Adrenal gland (tissue), 12 donors: Measurements from ENCODE around the gene ANKFN1. TPM values are rescaled to one million over a fixed set of nuclear protein-coding genes. Genes with fewer than 3 reads are reported as not detected.

Source experiments
- DNase-seq, 7 donors: peaks; one replicate each; pipeline ENCODE4 v3.0.0-alpha.2; 2019 to 2020
- H3K27ac ChIP-seq, 5 donors: fragments of 200-600 bp; sonication (generic) in 4 of 5; 1 replicate in 3 of 5; 2 replicates in 2 of 5; pipeline versions ENCODE4 v1.5.1 to v1.8.0; 2016 to 2020; ENCODE audit warnings: mild to moderate bottlenecking in 1 of 5
- H3K27me3 ChIP-seq: fragments of 200-600 bp; 2 replicates; pipeline ENCODE4 v1.8.0; 2021
- H3K36me3 ChIP-seq, 2 donors: fragments of 200-600 bp; replicated peaks in 1 of 2; 1 replicate in 1 of 2; 2 replicates in 1 of 2; pipeline versions ENCODE4 v1.5.1 to v1.8.0; 2018 to 2022
- H3K4me1 ChIP-seq, 2 donors: fragments of 200-600 bp; replicated peaks in 1 of 2; 1 replicate in 1 of 2; 2 replicates in 1 of 2; pipeline versions ENCODE4 v1.5.1 to v1.8.0; 2018 to 2021
- H3K4me3 ChIP-seq, 4 donors: fragments of 200-600 bp; sonication (generic) in 3 of 4; one replicate each; pipeline ENCODE4 v1.5.1; 2016 to 2018
- H3K9me3 ChIP-seq, 3 donors: fragments of 200-600 bp; sonication (generic) in 1 of 3; replicated peaks in 1 of 3; 1 replicate in 2 of 3; 2 replicates in 1 of 3; pipeline versions ENCODE4 v1.5.1 to v1.8.0; 2016 to 2021
- POLR2A ChIP-seq, 2 donors: fragments of 450-650 bp; IDR thresholded peaks; one replicate each; pipeline ENCODE4 v1.6.1; 2017; ENCODE audit warnings: antibody characterized with exemption in 2 of 2, mild to moderate bottlenecking in 2 of 2, moderate library complexity in 1 of 2
- WGBS, 4 donors: extraction: QIAGEN DNeasy Blood & Tissue Kit in 2 of 4; methylation state at CpG; one replicate each; pipeline versions ENCODE4 v1.1.5 to v1.1.7; 2013 to 2017; 5-methylcytosine and 5-hydroxymethylcytosine counted together
- intact Hi-C, 2 donors: fragments of 100-400 bp; cut with DNase I; formaldehyde crosslinking; loops; one replicate each; pipeline versions ENCODE4 v1.14.1 to v1.15.0; 2022 to 2023
- polyA plus RNA-seq, 3 donors: library from polyadenylated mRNA; stranded (reverse); fragments of 200-250 nt in 2 of 3; fragments of 350-450 nt in 1 of 3; fragmentation: Illumina TruSeq in 1 of 3; extraction: RNeasy Lipid Tissue Mini Kit (QIAGEN cat#74804) in 1 of 3; gene quantifications; one replicate each; pipeline ENCODE4 v1.2.3, GENCODE V29; 2013 to 2014
- total RNA-seq, 9 donors: library from RNA; depleted of rRNA in 4 of 9; stranded (reverse); fragments of >200 nt in 4 of 9; fragments of 120-200 nt in 1 of 9; fragmentation: NEBNext Ultra II Directional in 1 of 9; extraction: Animal tissue kit (Norgen Biotek cat#: 25700) in 1 of 9; gene quantifications; one replicate each; pipeline versions ENCODE4 v1.1.0 to v1.2.4, GENCODE V29; 2013 to 2023
- TF ChIP-seq, protein P1 (sequence below), 6 experiments: fragments of 450-650 bp in 4 of 6; fragments of 200-600 bp in 2 of 6; sonication (generic) in 1 of 6; IDR thresholded peaks; 1 replicate in 5 of 6; 2 replicates in 1 of 6; pipeline versions ENCODE4 v1.5.1 to v1.8.0; 2016 to 2021; ENCODE audit warnings: antibody characterized with exemption in 6 of 6, mild to moderate bottlenecking in 2 of 6, moderate library complexity in 1 of 6
- donor health status: healthy with polysubstance abuse.
- donor health status: Bipolar disorder and iron deficiency.
- donor health status: DM: yes; HTN: yes; CAD: no.
- donor health status: DM: no; HTN: no; CAD: no.
- donor health status: DM: no; HTN: no; CAD: no.
- donor health status: DM: yes; HTN: yes; CAD: no.

ANKFN1 gene
- total and polyA plus RNA-seq, 12 donors = 0.18 to 1.6 (median 0.41) TPM; not detected in 5

- no peak for DNase-seq
- 80 to 89% (median 86%) methylated on average over 2 of the region's 2 CpGs for WGBS, 4 donors
- Histone ChIP-seq H3K4me3 (no peak overlapping the region), H3K4me1 (no peaks in the 10 kb centered on the region), H3K36me3 (no peaks in the 10 kb centered on the region), H3K9me3 (no peaks in the 10 kb centered on the region), H3K27ac (no peak overlapping the region), H3K27me3 (no peaks in the 10 kb centered on the region)
- no peak for TF ChIP-seq POLR2A (IDR thresholded peaks at IDR 0.05)
- TF ChIP-seq, protein P1, sequence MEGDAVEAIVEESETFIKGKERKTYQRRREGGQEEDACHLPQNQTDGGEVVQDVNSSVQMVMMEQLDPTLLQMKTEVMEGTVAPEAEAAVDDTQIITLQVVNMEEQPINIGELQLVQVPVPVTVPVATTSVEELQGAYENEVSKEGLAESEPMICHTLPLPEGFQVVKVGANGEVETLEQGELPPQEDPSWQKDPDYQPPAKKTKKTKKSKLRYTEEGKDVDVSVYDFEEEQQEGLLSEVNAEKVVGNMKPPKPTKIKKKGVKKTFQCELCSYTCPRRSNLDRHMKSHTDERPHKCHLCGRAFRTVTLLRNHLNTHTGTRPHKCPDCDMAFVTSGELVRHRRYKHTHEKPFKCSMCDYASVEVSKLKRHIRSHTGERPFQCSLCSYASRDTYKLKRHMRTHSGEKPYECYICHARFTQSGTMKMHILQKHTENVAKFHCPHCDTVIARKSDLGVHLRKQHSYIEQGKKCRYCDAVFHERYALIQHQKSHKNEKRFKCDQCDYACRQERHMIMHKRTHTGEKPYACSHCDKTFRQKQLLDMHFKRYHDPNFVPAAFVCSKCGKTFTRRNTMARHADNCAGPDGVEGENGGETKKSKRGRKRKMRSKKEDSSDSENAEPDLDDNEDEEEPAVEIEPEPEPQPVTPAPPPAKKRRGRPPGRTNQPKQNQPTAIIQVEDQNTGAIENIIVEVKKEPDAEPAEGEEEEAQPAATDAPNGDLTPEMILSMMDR (IDR thresholded peaks at IDR 0.05) = no peak
- intact Hi-C loops = no loop called here
Measured at GRCh38 chr17:56488800-56489199, 335.5 kb downstream of the ANKFN1 start.

GRCh38 chr17:56489980-56490379 is 336.7 kb downstream of the ANKFN1 start:
- no peaks in the 10 kb centered on the region for H3K36me3 ChIP-seq
- H3K27me3 ChIP-seq = no peaks in the 10 kb centered on the region
- intact Hi-C loops = no loop called here

GRCh38 chr17:56495556-56495955 is 342.3 kb downstream of the ANKFN1 start:
- Histone ChIP-seq H3K4me3 (no peak overlapping the region), H3K9me3 (no peaks in the 10 kb centered on the region), H3K27me3 (no peaks in the 10 kb centered on the region), H3K4me1 (no peaks in the 10 kb centered on the region), H3K27ac (no peak overlapping the region), H3K36me3 (no peaks in the 10 kb centered on the region)
- no peak for DNase-seq
- TF ChIP-seq, protein P1 (IDR thresholded peaks at IDR 0.05) = no peak
- no peak for TF ChIP-seq POLR2A (IDR thresholded peaks at IDR 0.05)
- WGBS, 4 donors = 53 to 66% (median 56%) methylated on average over 3 of the region's 3 CpGs
- intact Hi-C loops = no loop called here

More at GRCh38 chr17:56489980-56490379, 336.7 kb downstream of the ANKFN1 start:
- no peak for TF ChIP-seq POLR2A (IDR thresholded peaks at IDR 0.05)
- TF ChIP-seq, protein P1 (IDR thresholded peaks at IDR 0.05) = no peak
- H3K27ac ChIP-seq = no peak overlapping the region
- 73 to 80% (median 77%) methylated on average over 2 of the region's 2 CpGs for WGBS, 4 donors
- no peak for DNase-seq
- H3K4me3 ChIP-seq = no peak overlapping the region
- no peaks in the 10 kb centered on the region for H3K4me1 ChIP-seq
- no peaks in the 10 kb centered on the region for H3K9me3 ChIP-seq

GRCh38 chr17:56497132-56497531 is 343.9 kb downstream of the ANKFN1 start:
- TF ChIP-seq, protein P1 (IDR thresholded peaks at IDR 0.05) = no peak
- no peak for TF ChIP-seq POLR2A (IDR thresholded peaks at IDR 0.05)
- H3K36me3 ChIP-seq = no peaks in the 10 kb centered on the region
- intact Hi-C loops = no loop called here
- no peaks in the 10 kb centered on the region for H3K4me1 ChIP-seq
- no peak for DNase-seq
- no peaks in the 10 kb centered on the region for H3K27me3 ChIP-seq
- H3K27ac ChIP-seq = no peak overlapping the region
- WGBS, 4 donors = 64 to 79% (median 71%) methylated on average over 2 of the region's 2 CpGs
- H3K4me3 ChIP-seq = no peak overlapping the region
- H3K9me3 ChIP-seq = no peaks in the 10 kb centered on the region
